ENCODE data around the gene CLEC9A. TPM values are rescaled to one million over a fixed set of nuclear protein-coding genes. Genes with fewer than 3 reads are reported as not detected.
A peak's percentile ranks its signal among the peaks of the same experiment; 100 is the strongest.

Gene CLEC9A
- total RNA-seq, 4 donors from 2014 or later, result not detected

GRCh38 chr12:10088955-10089900 is 58.7 kb downstream of the CLEC9A start:
- H3K9me3 ChIP-seq, result no peaks in the 10 kb centered on the region
- ATAC-seq, result no peak
- TF ChIP-seq EP300 (IDR thresholded peaks at IDR 0.05), result no peak
- TF ChIP-seq POLR2AphosphoS5 (IDR thresholded peaks at IDR 0.05), result no peak
- no peak for TF ChIP-seq POLR2A (IDR thresholded peaks at IDR 0.05)
- no peak for TF ChIP-seq CTCF (IDR thresholded peaks at IDR 0.05)
- peaks cover 0 to 6% (median 0%) of the 10 kb centered on the region in 3 donors for H3K4me1 ChIP-seq
- H3K27me3 ChIP-seq, result no peaks in the 10 kb centered on the region
- H3K36me3 ChIP-seq, result no peaks in the 10 kb centered on the region
- WGBS, 2 donors (ENCODE audit: low coverage in 1 of 2), result 57 to 73% methylated on average over 3 to 8 of the region's 8 CpGs
- H3K4me3 ChIP-seq, result no peak overlapping the region
- H3K27ac ChIP-seq, result no peak overlapping the region

GRCh38 chr12:10094646-10095395 is 64.3 kb downstream of the CLEC9A start:
- no peaks in the 10 kb centered on the region for H3K9me3 ChIP-seq
- no peaks in the 10 kb centered on the region for H3K27me3 ChIP-seq
- no peaks in the 10 kb centered on the region for H3K36me3 ChIP-seq
- peak; percentile 51 for ATAC-seq
- H3K4me1 ChIP-seq, result peaks cover 0 to 25% (median 0%) of the 10 kb centered on the region in 3 donors
- TF ChIP-seq POLR2A (IDR thresholded peaks at IDR 0.05) (no peak), CTCF (IDR thresholded peaks at IDR 0.05) (no peak), POLR2AphosphoS5 (IDR thresholded peaks at IDR 0.05) (no peak), EP300 (IDR thresholded peaks at IDR 0.05) (no peak)
- 59 to 67% methylated on average over 4 of the region's 4 CpGs for WGBS, 2 donors (ENCODE audit: low coverage in 1 of 2)
- peak overlapping the region in 3 of 4 donors; percentile 18 to 68 (median 23) for H3K27ac ChIP-seq
- H3K4me3 ChIP-seq, result no peak overlapping the region

GRCh38 chr12:10095971-10096370 is 65.5 kb downstream of the CLEC9A start:
- Histone ChIP-seq H3K9me3 (no peaks in the 10 kb centered on the region), H3K4me3 (peak overlapping the region in 1 of 2 donors; percentile 36), H3K36me3 (no peaks in the 10 kb centered on the region), H3K4me1 (peaks cover 0 to 33% (median 2%) of the 10 kb centered on the region in 3 donors), H3K27me3 (no peaks in the 10 kb centered on the region), H3K27ac (peak overlapping the region in 3 of 4 donors; percentile 5 to 68 (median 18))
- 78 to 81% methylated on average over 3 of the region's 3 CpGs for WGBS, 2 donors (ENCODE audit: low coverage in 1 of 2)
- no peak for ATAC-seq
- TF ChIP-seq EP300 (IDR thresholded peaks at IDR 0.05), result no peak
- TF ChIP-seq POLR2AphosphoS5 (IDR thresholded peaks at IDR 0.05), result no peak
- TF ChIP-seq POLR2A (IDR thresholded peaks at IDR 0.05), result no peak
- TF ChIP-seq CTCF (IDR thresholded peaks at IDR 0.05), result no peak

- Histone ChIP-seq H3K27ac (peak overlapping the region in 3 of 4 donors; percentile 18 to 68 (median 45)), H3K27me3 (no peaks in the 10 kb centered on the region), H3K4me3 (peak overlapping the region in 1 of 2 donors; percentile 36), H3K36me3 (no peaks in the 10 kb centered on the region), H3K9me3 (no peaks in the 10 kb centered on the region), H3K4me1 (peaks cover 0 to 46% (median 10%) of the 10 kb centered on the region in 3 donors)
- ATAC-seq, result peak; percentile 15
- 46 to 49% methylated on average over 3 of the region's 3 CpGs for WGBS, 2 donors (ENCODE audit: low coverage in 1 of 2)
- TF ChIP-seq CTCF (IDR thresholded peaks at IDR 0.05) (no peak), EP300 (IDR thresholded peaks at IDR 0.05) (no peak), POLR2A (IDR thresholded peaks at IDR 0.05) (no peak), POLR2AphosphoS5 (IDR thresholded peaks at IDR 0.05) (no peak)
These were observed 67.0 kb downstream of the CLEC9A start for GRCh38 chr12:10097521-10097920.

All from gastroesophageal sphincter (tissue), 4 donors.